Measurements from ENCODE around the gene CKAP5. TPM values are rescaled to one million over a fixed set of nuclear protein-coding genes. Genes with fewer than 3 reads are reported as not detected.

The CKAP5 gene
- total RNA-seq, 1 experiment from 2014 or later, result 190 TPM

GRCh38 chr11:46894961-46895360 lies 48.9 kb upstream of the CKAP5 start:
- Mint-ChIP-seq H3K4me1 (peaks cover 0 to 9% of the 10 kb centered on the region in 2 experiments; a peak in 3 of 4 replicates), H3K4me3 (no peak overlapping the region), H3K9me3 (peaks cover 4 to 6% of the 10 kb centered on the region in 2 experiments; a peak in 3 of 5 replicates), H3K36me3 (ENCODE audit: insufficient read depth in 1 of 3, low read depth in 3 of 3) (peaks cover 38 to 47% (median 47%) of the 10 kb centered on the region in 3 experiments; a peak in 6 of 7 replicates), H3K27me3 (ENCODE audit: low read depth) (no peaks in the 10 kb centered on the region), H3K27ac (peak overlapping the region in 1 of 3 experiments; percentile 73; a peak in 2 of 7 replicates)
- H3K23ac ChIP-seq (ENCODE audit: insufficient read length, low read depth, low read length), result no peak overlapping the region
- H3K27ac ChIP-seq (ENCODE audit: insufficient read length, low read depth, low read length), result no peak overlapping the region
- H3K27me3 ChIP-seq (ENCODE audit: insufficient read depth, low read length), result no peaks in the 10 kb centered on the region
- no peak overlapping the region for H2AFZ ChIP-seq (ENCODE audit: low read length)
- no peak overlapping the region for H2BK15ac ChIP-seq (ENCODE audit: low read depth, low read length)
- TF ChIP-seq CTCF (conservative IDR thresholded peaks at IDR 0.05), result no peak
- WGBS (ENCODE audit: extremely low coverage, insufficient read length, low lambda C conversion rate), result no CpG with 5 or more reads among the region's 10 CpGs
- H4K91ac ChIP-seq (ENCODE audit: insufficient read length, low read depth, low read length), result no peak overlapping the region
- no peak for DNase-seq
- no peak overlapping the region for H3K56ac ChIP-seq (ENCODE audit: insufficient read length, low read depth, low read length)
- H3K4me2 ChIP-seq (ENCODE audit: insufficient read depth, insufficient read length, low read length), result no peak overlapping the region
- no peak overlapping the region for H2BK120ac ChIP-seq (ENCODE audit: low read depth, low read length, poor library complexity, severe bottlenecking)
- no peaks in the 10 kb centered on the region for H3K23me2 ChIP-seq (ENCODE audit: insufficient read length, low read depth, low read length, poor library complexity, severe bottlenecking)
- no peaks in the 10 kb centered on the region for H3K4me1 ChIP-seq (ENCODE audit: insufficient read depth, low read length)
- no peaks in the 10 kb centered on the region for H3K79me2 ChIP-seq (ENCODE audit: insufficient read depth, low read length)
- H2AK5ac ChIP-seq (ENCODE audit: insufficient read length, low read length), result no peak overlapping the region
- H4K20me1 ChIP-seq (ENCODE audit: control insufficient read depth, insufficient read depth, insufficient read length), result peaks cover under 1% of the 10 kb centered on the region
- no peaks in the 10 kb centered on the region for H3K9me3 ChIP-seq (ENCODE audit: control insufficient read depth, low read depth, low read length)
- no peak overlapping the region for H3K18ac ChIP-seq (ENCODE audit: insufficient read length, low read depth, low read length)
- no peak overlapping the region for H2BK20ac ChIP-seq (ENCODE audit: low read depth, low read length, poor library complexity, severe bottlenecking)
- no peak overlapping the region for H2BK5ac ChIP-seq (ENCODE audit: insufficient read length, low read length)
- H4K5ac ChIP-seq (ENCODE audit: insufficient read length, low read depth, low read length), result no peak overlapping the region
- no peak overlapping the region for H3K9ac ChIP-seq (ENCODE audit: extremely low read depth, insufficient read length, low read length)
- no peak overlapping the region for H3K4ac ChIP-seq (ENCODE audit: low read depth, low read length)
- H4K8ac ChIP-seq (replicated peaks; ENCODE audit: insufficient read length, low read depth, low read length), result no peak overlapping the region
- H3K79me1 ChIP-seq (ENCODE audit: insufficient read depth, low read depth, low read length, poor library complexity, severe bottlenecking), result no peaks in the 10 kb centered on the region
- no peak overlapping the region for H3K14ac ChIP-seq (ENCODE audit: insufficient read depth, low read length)
- H2BK12ac ChIP-seq (ENCODE audit: insufficient read length, low read depth, low read length), result no peak overlapping the region
- H3T11ph ChIP-seq (ENCODE audit: low read length), result no peak overlapping the region
